AG04449 (cell line): ENCODE measurements around the gene STMN1.

ENCODE experiments used
- CTCF ChIA-PET: fragments of 350-600 bp; formaldehyde crosslinking; extraction: SDS; loops from one replicate; lab custom pipeline; 2021; ENCODE audit warnings: antibody characterized with exemption; lab: Yijun Ruan, JAX
- POLR2A ChIA-PET: fragments of 400-600, 350-600 bp; formaldehyde crosslinking; extraction: SDS; loops from one replicate; lab custom pipeline; 2020; ENCODE audit warnings: antibody characterized with exemption, inconsistent platforms; lab: Yijun Ruan, JAX
- DNase-seq: peaks from one replicate; pipeline ENCODE4 v3.0.0-alpha.2; 2010; ENCODE audit warnings: low read depth, low spot score
- H3K4me3 ChIP-seq: 2 replicates; pipeline ENCODE4 v1.5.1; 2011; ENCODE audit warnings: low read depth, mild to moderate bottlenecking, control low read depth, low read length
- CTCF ChIP-seq: IDR thresholded peaks from one replicate; pipeline ENCODE4 v1.5.1; 2011; ENCODE audit warnings: mild to moderate bottlenecking, moderate library complexity, low read length, control low read depth, inconsistent platforms; ENCODE audit not compliant: insufficient read depth; ENCODE audit errors: missing control alignments

STMN1 gene

GRCh38 chr1:25898223-25899015 lies 7.8 kb downstream of the STMN1 start:
- ChIA-PET POLR2A (no interaction called here), CTCF (interaction anchor here (0.8 to 21.4 kb wide), 8 partner anchors 23 to 246 kb away, joined by 3 to 609 read pairs (median 6); partner anchors contain the start of gene PAFAH2)
- TF ChIP-seq CTCF = no peak
- no peak for DNase-seq
- no peak overlapping the region for H3K4me3 ChIP-seq

- CTCF ChIA-PET = interaction anchor here (0.8 to 21.4 kb wide), 7 partner anchors 22 to 247 kb away, joined by 3 to 609 read pairs (median 6); partner anchors contain the start of genes PAFAH2 and PAQR7
- TF ChIP-seq CTCF = no peak
- POLR2A ChIA-PET = no interaction called here
- no peak overlapping the region for H3K4me3 ChIP-seq
- no peak for DNase-seq
These were observed 8.5 kb downstream of the STMN1 start for GRCh38 chr1:25897754-25898153.

- POLR2A ChIA-PET = interaction anchor here (1.0 to 2.6 kb wide), 5 partner anchors 16 to 143 kb away, joined by 3 to 14 read pairs (median 4); partner anchors contain the start of gene PAFAH2
- TF ChIP-seq CTCF = no peak
- CTCF ChIA-PET = interaction anchor here (0.7 to 21.4 kb wide), 40 partner anchors 7 to 512 kb away, joined by 3 to 609 read pairs (median 7); partner anchors contain the start of genes EXTL1, PAFAH2, PAQR7 and STMN1
- no peak overlapping the region for H3K4me3 ChIP-seq
- DNase-seq = no peak
These were observed 10.0 kb downstream of the STMN1 start for GRCh38 chr1:25896266-25896665.

- ChIA-PET CTCF (interaction anchor here (0.6 to 21.4 kb wide), 48 partner anchors 8 to 513 kb away, joined by 3 to 609 read pairs (median 6); partner anchors contain the start of genes EXTL1, PAFAH2, PAQR7 and STMN1), POLR2A (interaction anchor here (0.8 to 2.6 kb wide), 7 partner anchors 17 to 126 kb away, joined by 3 to 14 read pairs (median 4); partner anchors contain the start of genes EXTL1, PAFAH2 and PAQR7)
- DNase-seq = peak; percentile 51
- no peak overlapping the region for H3K4me3 ChIP-seq
- TF ChIP-seq CTCF = peak; percentile 99
These were observed 10.7 kb downstream of the STMN1 start for GRCh38 chr1:25895365-25895990.

DNA sequence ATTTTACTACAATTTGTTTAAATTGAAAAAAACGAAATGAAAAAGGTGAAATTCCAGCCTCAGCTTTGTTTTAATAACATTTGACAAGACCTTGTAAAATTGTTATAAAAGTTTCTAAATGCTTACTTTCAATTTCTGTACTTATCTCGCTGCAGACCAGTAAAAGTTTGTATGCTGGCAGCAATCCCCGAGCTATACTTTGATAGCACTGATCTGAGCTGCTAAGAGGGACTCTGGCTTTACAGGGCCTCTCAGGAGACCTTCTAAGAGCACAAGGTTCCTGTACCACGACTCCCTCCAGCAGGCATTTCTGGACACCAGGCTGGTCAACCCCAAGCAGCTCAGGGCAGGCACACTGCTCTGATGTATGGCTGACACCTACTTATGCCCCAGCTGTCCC lies 13.1 kb downstream of the STMN1 start:
- DNase-seq = no peak
- ChIA-PET POLR2A (interaction anchor here (0.7 to 2.5 kb wide), 4 partner anchors 18 to 148 kb away, joined by 3 to 12 read pairs (median 3); partner anchors contain the start of gene PAQR7), CTCF (interaction anchor here (1.2 to 21.4 kb wide), 7 partner anchors 10 to 143 kb away, joined by 5 to 609 read pairs (median 9); partner anchors contain the start of genes PAFAH2, PAQR7 and STMN1)
- H3K4me3 ChIP-seq = no peak overlapping the region
- TF ChIP-seq CTCF = no peak
